Body of pancreas (tissue), 4 donors: Measurements from ENCODE around the gene SKAP1.

Source experiments
- POLR2A ChIP-seq, 3 donors: fragments of 450-650 bp; IDR thresholded peaks; one replicate each; pipeline ENCODE4 v1.6.1; 2016; ENCODE audit warnings: antibody characterized with exemption in 3 of 3, mild to moderate bottlenecking in 2 of 3
- TF ChIP-seq, protein P1 (sequence below), 7 experiments: fragments of 450-650 bp in 4 of 7; fragments of 200-600 bp in 3 of 7; sonication (generic) in 3 of 7; IDR thresholded peaks; one replicate each; pipeline ENCODE4 v1.5.1; 2016 to 2019; ENCODE audit warnings: antibody characterized with exemption in 7 of 7

DNA sequence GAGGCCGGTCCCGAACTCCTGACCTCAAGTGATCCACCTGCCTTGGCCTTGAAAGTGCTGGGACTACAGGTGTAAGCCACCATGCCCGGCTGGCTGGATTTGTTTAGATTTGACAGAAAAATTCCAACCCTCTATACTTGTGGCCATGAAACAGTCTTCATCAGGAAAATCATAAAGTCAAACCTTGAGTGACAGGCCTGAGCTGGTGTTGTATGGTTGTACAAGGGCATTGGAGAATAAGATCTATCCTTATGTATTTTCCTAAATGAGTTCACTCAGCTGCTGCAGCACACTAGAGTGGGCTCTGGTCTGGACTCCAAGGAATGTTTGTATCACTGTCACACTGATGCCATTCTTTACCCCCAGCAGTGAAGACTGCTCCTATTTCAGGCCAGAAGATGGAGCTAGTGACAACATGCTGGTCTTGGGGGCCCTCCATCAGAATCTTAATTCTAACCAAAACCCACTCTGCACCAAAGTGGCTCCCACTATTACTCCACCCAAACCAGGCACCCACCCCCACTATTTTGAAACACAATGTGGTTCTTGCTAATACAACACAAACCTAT, 295.0 kb downstream of the SKAP1 start:
- TF ChIP-seq POLR2A (IDR thresholded peaks at IDR 0.05), result no peak
- TF ChIP-seq, protein P1, sequence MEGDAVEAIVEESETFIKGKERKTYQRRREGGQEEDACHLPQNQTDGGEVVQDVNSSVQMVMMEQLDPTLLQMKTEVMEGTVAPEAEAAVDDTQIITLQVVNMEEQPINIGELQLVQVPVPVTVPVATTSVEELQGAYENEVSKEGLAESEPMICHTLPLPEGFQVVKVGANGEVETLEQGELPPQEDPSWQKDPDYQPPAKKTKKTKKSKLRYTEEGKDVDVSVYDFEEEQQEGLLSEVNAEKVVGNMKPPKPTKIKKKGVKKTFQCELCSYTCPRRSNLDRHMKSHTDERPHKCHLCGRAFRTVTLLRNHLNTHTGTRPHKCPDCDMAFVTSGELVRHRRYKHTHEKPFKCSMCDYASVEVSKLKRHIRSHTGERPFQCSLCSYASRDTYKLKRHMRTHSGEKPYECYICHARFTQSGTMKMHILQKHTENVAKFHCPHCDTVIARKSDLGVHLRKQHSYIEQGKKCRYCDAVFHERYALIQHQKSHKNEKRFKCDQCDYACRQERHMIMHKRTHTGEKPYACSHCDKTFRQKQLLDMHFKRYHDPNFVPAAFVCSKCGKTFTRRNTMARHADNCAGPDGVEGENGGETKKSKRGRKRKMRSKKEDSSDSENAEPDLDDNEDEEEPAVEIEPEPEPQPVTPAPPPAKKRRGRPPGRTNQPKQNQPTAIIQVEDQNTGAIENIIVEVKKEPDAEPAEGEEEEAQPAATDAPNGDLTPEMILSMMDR (IDR thresholded peaks at IDR 0.05), result no peak
